HG02970 (cell line): Measurements from ENCODE around the gene SECISBP2.

ENCODE experiments used
- ATAC-seq: cut with Tn5 transposase; IDR thresholded peaks from one replicate; pipeline ENCODE4 v1.9.1; 2021; ENCODE audit warnings: mild to moderate bottlenecking, moderate library complexity, moderate number of reproducible peaks; ENCODE audit not compliant: unreplicated experiment, low FRiP score

SECISBP2 gene

DNA sequence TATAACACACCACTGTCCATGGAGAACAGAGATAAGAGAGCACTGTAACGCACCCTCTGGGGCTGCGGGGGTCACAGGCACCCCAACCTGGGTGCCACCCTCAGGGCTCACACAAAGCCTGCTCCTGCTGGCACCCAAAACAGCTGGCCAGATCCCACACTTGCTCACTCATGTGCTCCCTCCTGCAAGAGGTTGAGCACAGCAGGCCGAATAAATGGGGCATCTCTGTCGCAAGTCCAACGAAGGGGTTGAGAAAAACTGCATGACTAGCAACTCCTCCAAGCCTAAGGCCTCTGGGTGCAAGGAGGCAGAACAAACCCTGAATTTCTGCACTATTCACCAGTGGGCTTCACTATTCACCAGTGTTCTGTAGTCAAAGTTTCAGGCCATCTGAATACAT, 80.3 kb downstream of the SECISBP2 start:
- ATAC-seq: no peak

DNA sequence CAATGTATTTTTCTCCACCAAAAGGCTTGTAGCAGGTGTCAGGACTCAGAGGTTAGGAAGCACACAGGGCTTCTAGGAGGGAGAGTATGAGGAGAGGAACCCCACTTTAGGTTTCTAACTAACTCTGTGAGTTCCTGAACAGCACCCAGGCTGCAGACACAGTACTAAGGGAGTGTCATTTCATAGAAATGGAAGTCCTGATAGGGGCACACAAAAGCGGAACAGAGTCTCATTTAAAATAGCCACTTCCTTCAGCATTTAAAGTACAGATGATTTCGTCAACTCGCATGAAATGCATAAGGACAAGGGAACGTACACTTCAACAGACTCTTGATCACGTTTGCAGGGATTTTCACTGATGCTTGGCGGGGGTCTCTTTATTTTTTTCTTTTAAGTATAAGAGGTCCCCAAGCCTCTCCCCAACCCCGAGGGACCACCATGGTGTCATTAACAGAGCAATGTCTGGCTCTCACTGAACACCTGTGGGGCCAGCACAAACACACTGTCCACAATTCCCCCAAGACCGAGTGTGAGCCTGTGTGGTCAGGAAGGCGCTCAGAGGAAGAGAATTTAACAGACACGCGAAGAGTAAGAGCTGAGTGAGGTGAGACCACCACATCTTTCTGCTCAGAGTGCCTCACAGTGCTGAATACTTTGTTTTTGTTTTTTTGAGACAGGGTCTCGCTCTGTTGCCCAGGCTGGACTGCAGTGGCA, 82.3 kb downstream of the SECISBP2 start:
- peak; percentile 49 for ATAC-seq

DNA sequence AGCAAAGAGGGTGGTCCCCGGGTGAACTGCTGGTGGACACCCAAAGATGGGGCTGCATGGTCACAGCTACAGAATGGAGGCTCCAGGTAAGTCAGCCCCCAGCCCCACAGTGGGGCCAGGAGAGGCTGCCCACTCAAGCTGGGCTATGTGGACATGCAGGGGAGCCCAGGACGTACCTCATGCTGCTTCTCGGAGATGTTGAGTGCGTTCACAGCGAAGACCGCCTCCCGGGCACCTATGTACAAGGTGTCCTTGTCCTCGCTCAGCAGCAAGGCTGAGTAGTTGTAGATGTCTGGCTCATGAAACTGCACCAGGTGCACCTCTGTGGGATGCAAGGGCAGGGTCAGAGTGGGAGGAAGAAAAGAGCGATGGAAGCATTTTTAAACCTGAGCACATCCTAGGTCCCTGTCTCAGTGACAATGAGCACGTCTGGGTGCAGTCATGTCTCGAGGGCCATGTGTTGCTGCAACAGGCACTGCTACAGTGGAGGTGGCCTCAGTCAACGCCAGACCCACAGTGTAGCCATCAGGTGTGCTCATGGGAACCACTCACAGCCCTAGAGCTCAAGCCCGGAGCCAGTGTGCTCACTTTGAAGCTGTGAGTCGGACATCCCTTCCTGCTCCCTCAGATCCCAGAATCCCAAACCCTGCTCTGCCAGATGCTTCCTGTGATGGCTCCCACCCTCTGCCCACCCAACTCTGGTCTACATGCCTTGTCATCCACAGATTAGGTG, 84.6 kb downstream of the SECISBP2 start:
- ATAC-seq: no peak

DNA sequence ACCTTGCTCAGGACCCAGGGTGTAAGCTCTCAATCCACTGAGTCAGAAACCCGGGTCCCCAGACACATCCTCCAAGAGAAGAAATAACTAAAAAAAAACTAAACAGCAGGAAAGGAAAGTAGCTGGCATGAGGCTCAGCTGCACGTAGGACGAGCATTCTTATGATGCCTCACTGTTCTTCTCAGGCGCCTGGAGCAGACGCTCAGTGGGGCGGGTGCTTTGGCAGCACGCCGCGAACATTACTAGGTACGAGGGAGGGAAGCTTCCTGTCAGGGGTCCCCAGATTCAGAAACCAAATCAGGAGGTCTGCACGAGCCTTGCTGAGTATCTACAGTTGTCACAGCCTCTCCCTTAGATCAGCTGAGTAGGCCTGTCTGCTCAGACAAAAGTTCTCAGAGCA, 85.8 kb downstream of the SECISBP2 start:
- ATAC-seq: no peak

DNA sequence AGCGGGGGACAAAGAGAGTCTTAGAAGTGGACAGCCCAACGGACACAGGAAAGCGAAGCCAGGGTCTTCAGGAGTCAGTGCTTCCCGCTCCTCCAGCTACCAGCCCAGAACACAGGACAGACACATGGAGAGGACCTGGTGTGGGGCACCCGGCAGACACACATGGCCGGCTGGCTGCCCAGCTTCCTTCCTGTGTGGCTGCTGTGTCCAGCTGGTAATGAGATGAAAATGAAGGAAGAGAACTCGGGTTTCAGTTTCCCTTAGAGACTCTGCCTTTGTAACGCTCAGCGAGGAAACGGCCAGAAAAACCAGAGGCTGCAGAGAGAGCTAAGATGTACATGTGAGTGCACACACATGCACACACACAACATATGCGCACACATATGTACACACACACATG, 87.5 kb downstream of the SECISBP2 start:
- no peak for ATAC-seq

DNA sequence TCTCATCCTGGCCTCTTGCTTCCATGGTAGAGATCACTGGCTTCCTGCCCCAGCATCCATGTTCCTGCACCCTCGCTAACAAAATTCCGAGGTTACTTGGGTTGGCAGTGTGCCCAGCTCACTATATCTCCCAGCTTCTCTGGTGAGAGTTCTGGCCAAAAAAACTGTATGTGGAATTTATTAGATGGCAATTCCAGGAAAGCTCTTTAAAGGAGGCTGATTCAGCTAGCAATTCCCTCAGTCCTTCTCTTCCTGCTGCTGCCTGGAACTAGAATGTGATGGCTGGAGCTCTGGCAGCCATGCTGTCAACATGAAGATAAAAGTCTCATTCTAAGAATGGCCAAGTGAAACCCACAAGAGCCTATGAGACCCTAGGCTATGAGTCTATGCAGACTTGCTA, 88.8 kb downstream of the SECISBP2 start:
- no peak for ATAC-seq

DNA sequence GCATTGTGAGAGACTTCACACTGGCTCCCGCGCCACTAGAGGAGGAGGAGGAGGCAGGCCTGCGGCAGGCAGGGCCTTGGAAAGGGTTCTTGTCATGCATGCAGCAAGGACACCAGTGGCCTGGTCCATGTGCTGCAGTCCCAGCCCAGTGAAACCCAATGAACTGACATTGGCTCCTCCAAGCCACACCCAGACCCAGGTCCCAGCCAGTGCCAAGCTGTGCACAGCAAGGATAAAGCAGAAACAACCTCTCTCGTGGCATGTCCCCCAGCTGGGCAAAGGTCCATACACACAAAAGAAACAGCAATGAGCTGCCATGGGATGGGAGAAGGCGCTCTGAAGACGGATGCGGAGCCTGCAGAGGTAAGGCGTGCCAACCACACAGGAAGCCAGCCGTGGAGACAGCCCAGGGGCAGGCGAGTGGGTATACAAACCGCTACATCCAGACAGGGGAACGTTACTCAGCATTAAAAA, 90.4 kb downstream of the SECISBP2 start:
- no peak for ATAC-seq
